HUES6 (cell line): ENCODE data around the gene SKAP1.
"Not testable (repeated sequence)": the region's sequence is repeated elsewhere in the genome, so short reads cannot be mapped to it uniquely, and the experiment has no call there.

Source experiments
- H3K27ac ChIP-seq: 2 replicates; pipeline ENCODE4 v1.7.0; 2013; ENCODE audit warnings: low read depth, mild to moderate bottlenecking, low read length, inconsistent platforms
- H3K27me3 ChIP-seq: 2 replicates; pipeline ENCODE4 v1.6.1; 2013; ENCODE audit warnings: low read length; ENCODE audit not compliant: control insufficient read depth, insufficient read depth
- H3K36me3 ChIP-seq: 2 replicates; pipeline ENCODE4 v1.6.1; 2013; ENCODE audit warnings: low read length; ENCODE audit not compliant: control insufficient read depth, insufficient read depth
- H3K4me1 ChIP-seq: 2 replicates; pipeline ENCODE4 v1.6.1; 2013; ENCODE audit warnings: low read length; ENCODE audit not compliant: control insufficient read depth, insufficient read depth
- H3K4me3 ChIP-seq: 2 replicates; pipeline ENCODE4 v1.5.1; 2013; ENCODE audit warnings: low read depth, low read length
- H3K9ac ChIP-seq: one replicate; pipeline ENCODE4 v1.6.1; 2013; ENCODE audit warnings: mild to moderate bottlenecking, low read length
- H3K9me3 ChIP-seq: 2 replicates; pipeline ENCODE4 v1.6.1; 2013; ENCODE audit warnings: low read depth, low read length; ENCODE audit not compliant: control insufficient read depth, insufficient read depth

The SKAP1 gene

GRCh38 chr17:48337903-48338302 is 92.1 kb downstream of the SKAP1 start:
- not testable (repeated sequence) for H3K36me3 ChIP-seq, H3K9me3 ChIP-seq, H3K9ac ChIP-seq, H3K27ac ChIP-seq, H3K4me1 ChIP-seq, H3K4me3 ChIP-seq
- H3K27me3 ChIP-seq, result peaks cover 24% of the 10 kb centered on the region

- no peak overlapping the region for H3K9ac ChIP-seq
- H3K9me3 ChIP-seq, result no peaks in the 10 kb centered on the region
- H3K4me3 ChIP-seq, result no peak overlapping the region
- no peak overlapping the region for H3K27ac ChIP-seq
- no peaks in the 10 kb centered on the region for H3K4me1 ChIP-seq
- H3K36me3 ChIP-seq, result no peaks in the 10 kb centered on the region
- H3K27me3 ChIP-seq, result peaks cover 24% of the 10 kb centered on the region
These were observed 93.0 kb downstream of the SKAP1 start for GRCh38 chr17:48336986-48337385.

- Histone ChIP-seq H3K4me3 (no peak overlapping the region), H3K4me1 (no peaks in the 10 kb centered on the region), H3K9me3 (no peaks in the 10 kb centered on the region), H3K9ac (no peak overlapping the region), H3K27me3 (peaks cover 24% of the 10 kb centered on the region), H3K27ac (no peak overlapping the region), H3K36me3 (no peaks in the 10 kb centered on the region)
These were observed 94.0 kb downstream of the SKAP1 start for GRCh38 chr17:48335858-48336500.

GRCh38 chr17:48335146-48335784 is 94.7 kb downstream of the SKAP1 start:
- Histone ChIP-seq H3K9me3 (no peaks in the 10 kb centered on the region), H3K27me3 (peaks cover 24% of the 10 kb centered on the region), H3K4me3 (no peak overlapping the region), H3K9ac (no peak overlapping the region), H3K36me3 (no peaks in the 10 kb centered on the region), H3K4me1 (no peaks in the 10 kb centered on the region), H3K27ac (no peak overlapping the region)

DNA sequence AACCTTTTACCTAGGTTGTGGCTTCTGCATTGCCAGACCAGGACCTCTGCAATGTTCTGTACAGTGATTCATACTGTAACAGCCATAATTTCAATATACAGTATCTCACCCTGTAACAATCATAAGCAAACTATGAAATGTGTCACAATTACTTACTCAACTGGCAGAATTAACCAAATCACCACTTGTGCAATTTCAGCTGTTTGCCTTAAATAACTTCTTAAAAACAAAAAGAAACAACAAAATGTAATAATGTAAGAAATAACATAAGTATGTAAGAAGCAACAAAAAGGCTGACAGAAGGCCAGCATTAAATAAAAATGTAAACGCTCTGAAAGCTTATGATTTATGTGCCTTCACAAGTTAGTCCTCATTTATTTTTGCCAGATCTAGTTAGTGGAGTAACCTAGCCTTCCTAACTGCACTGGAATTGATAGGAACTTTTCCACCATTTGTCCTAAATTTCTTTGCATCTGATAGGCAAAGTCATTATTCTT is 96.9 kb downstream of the SKAP1 start:
- H3K36me3 ChIP-seq, result no peaks in the 10 kb centered on the region
- no peak overlapping the region for H3K9ac ChIP-seq
- no peak overlapping the region for H3K4me3 ChIP-seq
- H3K27ac ChIP-seq, result no peak overlapping the region
- no peaks in the 10 kb centered on the region for H3K9me3 ChIP-seq
- H3K27me3 ChIP-seq, result peaks cover 14% of the 10 kb centered on the region
- H3K4me1 ChIP-seq, result no peaks in the 10 kb centered on the region

- no peak overlapping the region for H3K9ac ChIP-seq
- H3K4me1 ChIP-seq, result no peaks in the 10 kb centered on the region
- no peak overlapping the region for H3K27ac ChIP-seq
- H3K4me3 ChIP-seq, result no peak overlapping the region
- no peaks in the 10 kb centered on the region for H3K9me3 ChIP-seq
- H3K27me3 ChIP-seq, result no peaks in the 10 kb centered on the region
- no peaks in the 10 kb centered on the region for H3K36me3 ChIP-seq
These were observed 99.1 kb downstream of the SKAP1 start for GRCh38 chr17:48330887-48331286.

DNA sequence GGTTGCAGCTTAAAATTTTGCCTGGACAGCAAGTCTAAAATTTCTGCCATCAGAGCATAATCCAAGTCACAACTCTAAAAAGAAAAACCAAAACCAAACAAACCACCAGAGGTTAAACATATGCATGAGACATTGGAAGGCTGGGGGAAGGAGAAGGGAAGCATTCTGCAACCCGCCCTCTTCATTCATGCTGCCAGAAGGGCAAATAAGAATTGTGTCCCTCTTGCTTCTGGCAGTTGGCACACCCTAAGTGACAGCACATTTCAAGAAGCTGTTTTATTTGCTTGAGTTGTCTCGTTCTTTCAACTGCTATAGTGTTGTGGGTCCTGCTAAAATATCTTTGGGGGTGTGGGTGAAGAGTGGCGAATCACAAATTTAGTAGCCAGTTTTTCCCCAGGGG is 99.6 kb downstream of the SKAP1 start:
- Histone ChIP-seq H3K4me1 (no peaks in the 10 kb centered on the region), H3K36me3 (no peaks in the 10 kb centered on the region), H3K9ac (no peak overlapping the region), H3K27me3 (no peaks in the 10 kb centered on the region), H3K9me3 (no peaks in the 10 kb centered on the region), H3K4me3 (no peak overlapping the region), H3K27ac (no peak overlapping the region)

DNA sequence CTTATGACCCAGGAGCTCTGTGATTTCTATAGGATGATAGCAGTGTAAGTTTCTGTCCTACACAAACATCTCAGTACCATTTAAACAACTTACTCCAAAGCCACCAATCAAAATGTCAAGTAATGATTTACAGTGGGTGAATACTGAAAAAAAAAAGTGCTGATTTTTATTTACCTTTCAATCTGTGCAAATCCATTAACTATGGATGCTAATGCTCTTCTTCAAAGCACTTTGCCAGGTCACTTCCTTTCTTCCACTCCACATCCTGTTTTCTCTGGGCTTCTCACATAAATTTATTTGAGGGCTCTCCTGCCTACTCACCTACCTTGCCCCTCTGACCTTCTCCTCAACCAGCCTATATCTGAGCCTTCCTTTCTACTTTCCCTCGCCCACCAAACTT is 101.6 kb downstream of the SKAP1 start:
- no peak overlapping the region for H3K9ac ChIP-seq
- no peaks in the 10 kb centered on the region for H3K9me3 ChIP-seq
- no peak overlapping the region for H3K27ac ChIP-seq
- no peaks in the 10 kb centered on the region for H3K27me3 ChIP-seq
- H3K4me1 ChIP-seq, result no peaks in the 10 kb centered on the region
- H3K4me3 ChIP-seq, result no peak overlapping the region
- H3K36me3 ChIP-seq, result no peaks in the 10 kb centered on the region

DNA sequence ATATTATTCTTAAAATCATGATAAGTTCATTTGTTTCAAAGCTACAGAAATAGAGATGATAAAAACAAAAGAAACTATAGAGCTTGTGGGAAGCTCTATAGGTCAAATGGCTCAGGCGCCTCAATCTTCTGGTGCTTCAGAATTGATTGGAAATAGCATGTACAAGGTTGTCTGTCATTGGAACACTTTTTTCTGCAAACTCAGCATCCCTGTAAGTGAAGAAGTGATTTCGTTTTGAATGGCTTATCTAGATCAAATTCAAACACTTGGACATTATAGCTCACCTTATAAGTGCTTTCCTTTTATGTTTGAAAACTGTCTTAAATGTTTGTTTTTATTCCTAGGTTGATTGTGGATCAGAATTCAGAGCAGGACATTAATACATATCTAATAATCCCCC is 103.7 kb downstream of the SKAP1 start:
- Histone ChIP-seq H3K9me3 (no peaks in the 10 kb centered on the region), H3K36me3 (no peaks in the 10 kb centered on the region), H3K9ac (no peak overlapping the region), H3K4me3 (no peak overlapping the region), H3K27ac (no peak overlapping the region), H3K4me1 (no peaks in the 10 kb centered on the region), H3K27me3 (no peaks in the 10 kb centered on the region)

GRCh38 chr17:48322060-48322459 is 108.0 kb downstream of the SKAP1 start:
- H3K4me3 ChIP-seq, result no peak overlapping the region
- H3K9me3 ChIP-seq, result no peaks in the 10 kb centered on the region
- H3K9ac ChIP-seq, result no peak overlapping the region
- no peaks in the 10 kb centered on the region for H3K36me3 ChIP-seq
- no peak overlapping the region for H3K27ac ChIP-seq
- no peaks in the 10 kb centered on the region for H3K27me3 ChIP-seq
- no peaks in the 10 kb centered on the region for H3K4me1 ChIP-seq

DNA sequence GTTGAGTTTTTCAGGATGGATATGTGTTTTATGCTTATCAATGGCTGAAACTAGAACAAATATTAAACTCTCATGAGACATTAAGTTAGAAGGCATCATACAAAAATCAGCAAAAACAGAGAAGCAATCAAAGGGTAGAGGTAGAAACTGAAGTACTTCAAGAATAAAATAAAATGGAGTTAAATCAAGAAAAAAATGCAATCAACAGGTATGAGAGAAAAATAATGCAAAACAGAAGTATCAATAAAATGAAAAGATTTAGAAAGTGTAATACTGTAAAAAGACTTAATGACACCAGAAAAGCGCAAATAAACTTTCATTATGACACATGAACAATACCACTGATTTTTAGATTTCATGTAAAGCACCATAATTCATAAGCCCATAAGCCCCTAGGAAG is 112.3 kb downstream of the SKAP1 start:
- no peak overlapping the region for H3K27ac ChIP-seq
- H3K27me3 ChIP-seq, result no peaks in the 10 kb centered on the region
- no peak overlapping the region for H3K9ac ChIP-seq
- no peaks in the 10 kb centered on the region for H3K9me3 ChIP-seq
- H3K4me3 ChIP-seq, result no peak overlapping the region
- no peaks in the 10 kb centered on the region for H3K36me3 ChIP-seq
- H3K4me1 ChIP-seq, result no peaks in the 10 kb centered on the region; the same call in 1 of the 2 replicates
